Caco-2 (cell line): ENCODE results near the gene C1QTNF8. TPM values are rescaled to one million over a fixed set of nuclear protein-coding genes. Genes with fewer than 3 reads are reported as not detected.
A peak's percentile ranks its signal among the peaks of the same experiment; 100 is the strongest.

Source experiments
- Bru-seq: library from RNA; stranded (reverse); fragments of 400-500 nt; gene quantifications from one replicate; lab custom pipeline; 2021; lab: Mats Ljungman, UMichigan
- BruChase-seq, 2 experiments: library from RNA; stranded (reverse); fragments of 400-500 nt; gene quantifications; one replicate each; lab custom pipeline; 2021; lab: Mats Ljungman, UMichigan
- BruUV-seq: library from RNA; stranded (reverse); fragments of 400-500 nt; replicated peaks from 2 replicates; lab custom pipeline; 2021; lab: Mats Ljungman, UMichigan
- CTCF ChIA-PET: fragments of 300-600 bp; sonication (Branson Sonifier 250); formaldehyde crosslinking; loops from one replicate; lab custom pipeline; 2022; ENCODE audit warnings: antibody characterized with exemption; lab: Charles Lee
- POLR2A ChIA-PET: fragments of 300-600 bp; sonication (Branson Sonifier 250); formaldehyde crosslinking; loops from one replicate; lab custom pipeline; 2022; ENCODE audit warnings: antibody characterized with exemption; lab: Charles Lee
- DNase-seq, 2 experiments: peaks; one replicate each; pipeline versions ENCODE4 v3.0.0 to v3.0.0-alpha.2; 2020 to 2022
- H3K27me3 ChIP-seq: replicated peaks from 2 replicates; pipeline ENCODE4 v1.6.0; 2011; ENCODE audit warnings: low read length; ENCODE audit not compliant: control insufficient read depth, insufficient read depth
- H3K36me3 ChIP-seq: 2 replicates; pipeline ENCODE4 v1.5.1; 2011; ENCODE audit warnings: low read length; ENCODE audit not compliant: control insufficient read depth, insufficient read depth
- H3K4me1 ChIP-seq: fragments of 250-450 bp; sonication (Bioruptor Pico); 2 replicates; pipeline ENCODE4 v1.5.1; 2020; ENCODE audit warnings: mild to moderate bottlenecking
- H3K4me3 ChIP-seq: 2 replicates; pipeline ENCODE4 v1.5.1; 2011; ENCODE audit warnings: low read depth, mild to moderate bottlenecking, control low read depth, low read length
- H3K9me3 ChIP-seq: fragments of 250-450 bp; sonication (Bioruptor Pico); 2 replicates; pipeline ENCODE4 v1.5.1; 2020; ENCODE audit warnings: mild to moderate bottlenecking, moderate library complexity
- H3K27ac Mint-ChIP-seq: one replicate; pipeline ENCODE4 v1.8.0; 2022; ENCODE audit warnings: mixed read lengths; ENCODE audit not compliant: unreplicated experiment
- H3K27me3 Mint-ChIP-seq: one replicate; pipeline ENCODE4 v1.8.0; 2022; ENCODE audit warnings: mixed read lengths; ENCODE audit not compliant: insufficient read depth, unreplicated experiment
- H3K36me3 Mint-ChIP-seq: one replicate; pipeline ENCODE4 v1.8.0; 2022; ENCODE audit warnings: mild to moderate bottlenecking, mixed read lengths; ENCODE audit not compliant: insufficient read depth, unreplicated experiment
- H3K4me1 Mint-ChIP-seq: one replicate; pipeline ENCODE4 v1.8.0; 2022; ENCODE audit warnings: low read depth, mixed read lengths; ENCODE audit not compliant: unreplicated experiment
- H3K4me3 Mint-ChIP-seq: one replicate; pipeline ENCODE4 v1.8.0; 2022; ENCODE audit warnings: mild to moderate bottlenecking, moderate library complexity, mixed read lengths; ENCODE audit not compliant: unreplicated experiment
- H3K9me3 Mint-ChIP-seq: one replicate; pipeline ENCODE4 v1.8.0; 2022; ENCODE audit warnings: mixed read lengths; ENCODE audit not compliant: unreplicated experiment
- CTCF ChIP-seq, 2 experiments: fragments of 200-600 bp in 1 of 2; IDR thresholded peaks; 1 replicate in 1 of 2; 2 replicates in 1 of 2; pipeline versions ENCODE4 v1.5.1 to v1.8.0; 2011 to 2022; ENCODE audit warnings: antibody characterized with exemption in 1 of 2, control low read depth in 1 of 2, inconsistent platforms in 1 of 2, low read depth in 1 of 2, low read length in 1 of 2, mild to moderate bottlenecking in 1 of 2, moderate library complexity in 1 of 2; ENCODE audit not compliant: insufficient read depth in 1 of 2, severe bottlenecking in 1 of 2, unreplicated experiment in 1 of 2
- intact Hi-C: fragments of 100-400 bp; cut with micrococcal nuclease; formaldehyde crosslinking; loops from one replicate; pipeline ENCODE4 v1.10.0; 2022; ENCODE audit not compliant: unreplicated experiment
- long read RNA-seq: library from polyadenylated mRNA; stranded (forward); transcript quantifications from one replicate; pipeline ENCODE4 v2.0.0, GENCODE V29; 2022
- total RNA-seq: library from RNA; stranded (reverse); gene quantifications from 2 replicates; pipeline ENCODE4 v1.2.3, GENCODE V29; 2022

Gene C1QTNF8
- total RNA-seq: not detected in 2 replicates
- percentile 10 among the genes with signal in this experiment for Bru-seq, nascent RNA
- BruChase-seq, experiment 1, labeled RNA remaining after a 2-hour chase: not detected
- BruChase-seq, experiment 2, labeled RNA remaining after a 6-hour chase: not detected
- long read RNA-seq: 0 reads

GRCh38 chr16:1096169-1097082 lies at the start of gene C1QTNF8:
Gene C1QTNF8, minus strand, starts transcription at chr16:1096244. Its CDS starts 1,322 bp downstream, at chr16:1094922.
- H3K9me3 Mint-ChIP-seq: no peaks in the 10 kb centered on the region
- intact Hi-C loops: no loop called here
- H3K4me3 Mint-ChIP-seq: no peak within 1 kb of the TSS
- DNase-seq: no peak
- POLR2A ChIA-PET: no interaction called here
- Histone ChIP-seq H3K27me3 (no peaks in the 10 kb centered on the region), H3K9me3 (no peaks in the 10 kb centered on the region), H3K4me3 (no peak within 1 kb of the TSS), H3K36me3 (no peaks in the 10 kb centered on the region), H3K4me1 (peaks cover 9% of the 10 kb centered on the region)
- H3K36me3 Mint-ChIP-seq: peaks cover 8% of the 10 kb centered on the region
- H3K27me3 Mint-ChIP-seq: no peaks in the 10 kb centered on the region
- H3K4me1 Mint-ChIP-seq: no peaks in the 10 kb centered on the region
- CTCF ChIA-PET: interaction anchor here (2.1 kb wide), 1 partner anchor 39 kb away, joined by 6 read pairs; no protein-coding TSS in a partner anchor
- no TSS peak for BruUV-seq
- no peak within 1 kb of the TSS for H3K27ac Mint-ChIP-seq
- no peak for TF ChIP-seq CTCF (IDR thresholded peaks at IDR 0.05; ENCODE audit: insufficient read depth in 1 of 2, low read depth in 1 of 2, low read length in 1 of 2, severe bottlenecking in 1 of 2, unreplicated experiment in 1 of 2)

GRCh38 chr16:1145383-1146100 lies 49.5 kb upstream of the C1QTNF8 start:
- Mint-ChIP-seq H3K27me3 (peaks cover 5% of the 10 kb centered on the region), H3K27ac (no peak overlapping the region), H3K4me1 (no peaks in the 10 kb centered on the region), H3K4me3 (no peak overlapping the region), H3K36me3 (no peaks in the 10 kb centered on the region), H3K9me3 (no peaks in the 10 kb centered on the region)
- no peaks in the 10 kb centered on the region for H3K27me3 ChIP-seq
- DNase-seq: no peak
- no TSS peak for BruUV-seq
- CTCF ChIA-PET: no interaction called here
- intact Hi-C loops: no loop called here
- no peaks in the 10 kb centered on the region for H3K4me1 ChIP-seq
- H3K9me3 ChIP-seq: no peaks in the 10 kb centered on the region
- POLR2A ChIA-PET: no interaction called here
- TF ChIP-seq CTCF (IDR thresholded peaks at IDR 0.05; ENCODE audit: insufficient read depth in 1 of 2, low read depth in 1 of 2, low read length in 1 of 2, severe bottlenecking in 1 of 2, unreplicated experiment in 1 of 2): no peak
- no peak overlapping the region for H3K4me3 ChIP-seq
- no peaks in the 10 kb centered on the region for H3K36me3 ChIP-seq
